GM19468 (cell line): Measurements from ENCODE around the gene ZNF735.
"Not testable (repeated sequence)": the region's sequence is repeated elsewhere in the genome, so short reads cannot be mapped to it uniquely, and the experiment has no call there.

Experiments
- ATAC-seq: cut with Tn5 transposase; IDR thresholded peaks from one replicate; pipeline ENCODE4 v1.9.1; 2021; ENCODE audit warnings: mild to moderate bottlenecking, moderate library complexity, moderate number of reproducible peaks; ENCODE audit not compliant: unreplicated experiment; ENCODE audit errors: extremely low read depth

Gene ZNF735

GRCh38 chr7:64206903-64207302 lies at the start of gene ZNF735:
ZNF735 (plus strand) TSS chr7:64207203; CDS start chr7:64207203, 0 bp downstream.
- no peak for ATAC-seq

DNA sequence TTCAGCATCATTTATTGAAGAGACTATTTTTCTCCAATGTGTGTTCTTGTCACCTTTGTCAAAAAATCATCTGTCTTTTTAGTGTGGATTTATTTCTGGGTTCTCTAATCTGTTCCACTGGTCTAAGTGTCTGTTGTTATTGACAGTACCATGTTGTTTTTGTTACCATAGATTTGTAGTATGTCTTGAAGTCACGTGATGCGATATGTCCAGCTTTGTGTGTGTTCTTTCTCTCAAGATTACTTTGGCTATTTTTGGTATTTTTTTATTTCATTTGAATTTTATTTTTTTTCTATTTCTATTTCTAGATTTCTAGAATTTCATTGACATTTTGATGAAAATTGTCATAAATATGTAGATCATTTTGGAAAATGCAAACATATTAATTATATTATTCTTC lies 36.0 kb upstream of the ZNF735 start:
- not testable (repeated sequence) for ATAC-seq

DNA sequence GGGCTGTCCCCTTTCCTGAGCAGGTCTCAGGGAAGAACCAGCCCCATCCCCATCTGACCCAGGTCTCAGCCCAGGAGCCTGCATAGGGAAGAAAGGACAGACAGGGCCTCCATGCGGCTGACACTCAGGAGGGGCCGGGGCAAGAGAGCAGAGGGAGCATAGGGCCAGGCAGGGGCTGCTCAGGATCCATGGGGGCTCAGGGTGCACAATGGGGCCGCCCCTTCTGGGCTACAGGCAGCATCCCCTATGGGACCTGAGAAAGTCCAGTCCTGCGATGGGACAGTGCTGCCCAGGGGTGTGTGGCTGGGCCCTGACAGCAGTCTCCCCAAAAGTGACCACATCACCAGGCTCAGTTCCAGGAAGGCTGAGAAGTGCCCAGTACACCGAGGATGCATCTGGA lies 32.7 kb upstream of the ZNF735 start:
- no peak for ATAC-seq

- no peak for ATAC-seq
Observed at GRCh38 chr7:64174941-64175340, 32.1 kb upstream of the ZNF735 start.

DNA sequence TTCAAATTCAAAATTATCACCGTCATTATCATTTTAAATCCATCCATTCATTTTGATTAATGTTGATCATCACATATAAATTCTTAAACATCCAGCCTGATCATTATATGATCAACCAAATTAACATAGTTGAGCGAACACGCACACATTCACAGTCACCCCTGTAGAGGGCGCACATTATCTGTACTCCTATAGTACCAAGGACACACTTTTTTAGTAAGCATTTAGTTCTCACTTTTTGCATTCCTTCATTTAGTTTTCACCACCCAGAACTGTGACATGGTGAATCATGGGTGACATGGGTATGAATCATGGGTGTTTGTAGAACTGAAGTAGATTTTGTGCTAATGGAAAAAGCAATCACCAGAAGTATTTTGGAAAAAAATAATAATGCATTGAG lies 26.0 kb upstream of the ZNF735 start:
- no peak for ATAC-seq

DNA sequence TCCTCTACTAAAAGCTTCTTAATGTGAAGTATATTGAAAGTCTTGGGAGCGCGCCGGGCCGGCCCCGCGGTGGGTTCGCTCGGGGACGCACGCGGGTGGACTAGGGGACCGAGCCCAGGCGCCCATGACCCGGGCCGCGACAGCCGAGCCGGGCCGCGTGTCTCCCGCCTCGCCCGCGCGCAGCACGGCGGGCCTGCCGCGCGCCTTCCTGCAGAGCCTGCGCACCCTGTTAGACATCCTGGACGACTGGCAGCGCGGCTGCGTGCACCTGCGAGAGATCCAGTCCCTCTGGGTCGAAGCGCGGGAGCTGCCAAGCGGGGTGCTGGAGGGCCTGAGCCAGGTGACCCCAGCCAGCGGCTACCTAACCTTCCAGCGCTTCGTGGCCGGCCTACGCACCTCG lies 25.4 kb upstream of the ZNF735 start:
- ATAC-seq, result no peak

GRCh38 chr7:64182036-64182790 lies 24.8 kb upstream of the ZNF735 start:
- ATAC-seq, result no peak

DNA sequence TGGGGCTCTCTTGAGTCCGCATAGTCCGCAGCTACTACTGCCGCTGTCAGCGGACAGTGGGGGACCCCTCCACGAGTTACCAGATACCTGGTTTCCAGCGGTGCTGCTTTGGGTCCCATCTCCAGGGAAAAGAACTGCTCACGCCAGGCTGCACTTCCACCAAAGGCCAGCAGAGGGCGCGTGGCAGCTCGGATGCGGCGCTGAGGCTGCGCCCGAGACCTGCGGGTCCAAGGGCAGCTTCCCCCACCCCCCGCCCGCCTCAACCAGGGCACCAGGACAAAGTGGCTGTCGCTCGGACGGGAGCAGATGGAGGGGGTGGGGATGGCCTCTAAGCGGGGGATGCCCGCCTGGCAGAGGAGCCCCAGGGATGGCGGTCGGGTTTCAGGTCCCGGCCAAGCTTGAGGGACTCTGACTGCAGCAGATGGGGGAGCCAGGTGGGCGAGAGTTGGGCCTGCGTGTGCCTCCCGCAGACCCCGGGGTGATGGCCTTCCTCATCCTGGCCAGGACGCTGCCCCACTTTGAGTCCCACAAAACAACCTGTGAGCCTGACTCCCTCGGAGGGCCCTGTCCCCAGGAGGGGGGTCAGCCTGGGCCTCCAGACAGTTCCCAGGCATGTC lies 23.8 kb upstream of the ZNF735 start:
- no peak for ATAC-seq

GRCh38 chr7:64183827-64184372 lies 23.1 kb upstream of the ZNF735 start:
- no peak for ATAC-seq

- ATAC-seq, result no peak
Observed at GRCh38 chr7:64184376-64184775, 22.6 kb upstream of the ZNF735 start.

DNA sequence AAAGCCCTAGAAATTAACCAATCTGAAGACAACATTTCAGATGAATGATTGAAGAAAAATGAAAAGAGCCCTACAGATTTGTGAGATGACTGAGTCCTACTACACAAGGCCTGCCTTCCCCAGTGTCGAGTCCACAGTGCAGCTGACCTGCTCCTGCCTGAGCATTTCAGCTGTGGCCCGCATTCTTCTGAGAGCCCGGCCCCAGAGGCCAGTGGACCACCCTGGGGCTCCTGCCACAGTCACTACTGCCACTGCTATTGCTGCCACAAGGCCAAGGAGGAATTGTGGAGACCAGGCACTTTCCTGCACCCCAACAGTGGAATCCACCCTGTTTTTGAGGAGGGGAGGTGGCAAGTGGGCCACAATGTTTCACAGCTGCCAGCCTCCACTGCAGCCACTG lies 19.6 kb upstream of the ZNF735 start:
- ATAC-seq, result no peak

- ATAC-seq, result no peak
Observed at GRCh38 chr7:64192148-64192704, 14.8 kb upstream of the ZNF735 start.

DNA sequence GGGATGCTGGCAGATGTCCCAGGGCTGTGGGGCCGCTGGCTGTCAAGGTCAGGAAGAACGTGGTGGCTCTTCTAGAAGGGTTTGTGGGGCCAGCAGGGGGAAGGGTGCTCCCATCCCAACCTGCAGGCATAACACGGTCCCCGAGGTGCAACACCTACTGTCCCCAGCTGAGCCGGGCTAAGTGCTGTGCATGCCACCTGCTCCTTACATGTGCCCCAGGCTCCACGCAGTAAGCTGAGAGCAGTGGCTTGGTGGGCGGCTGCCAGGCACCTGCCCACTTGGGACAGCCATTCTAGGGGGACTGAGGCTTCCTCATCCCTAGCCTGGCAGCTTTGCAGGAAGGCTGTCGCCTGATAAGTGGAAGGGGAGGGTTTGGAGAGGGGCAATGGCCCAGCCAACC lies 14.2 kb upstream of the ZNF735 start:
- no peak for ATAC-seq

DNA sequence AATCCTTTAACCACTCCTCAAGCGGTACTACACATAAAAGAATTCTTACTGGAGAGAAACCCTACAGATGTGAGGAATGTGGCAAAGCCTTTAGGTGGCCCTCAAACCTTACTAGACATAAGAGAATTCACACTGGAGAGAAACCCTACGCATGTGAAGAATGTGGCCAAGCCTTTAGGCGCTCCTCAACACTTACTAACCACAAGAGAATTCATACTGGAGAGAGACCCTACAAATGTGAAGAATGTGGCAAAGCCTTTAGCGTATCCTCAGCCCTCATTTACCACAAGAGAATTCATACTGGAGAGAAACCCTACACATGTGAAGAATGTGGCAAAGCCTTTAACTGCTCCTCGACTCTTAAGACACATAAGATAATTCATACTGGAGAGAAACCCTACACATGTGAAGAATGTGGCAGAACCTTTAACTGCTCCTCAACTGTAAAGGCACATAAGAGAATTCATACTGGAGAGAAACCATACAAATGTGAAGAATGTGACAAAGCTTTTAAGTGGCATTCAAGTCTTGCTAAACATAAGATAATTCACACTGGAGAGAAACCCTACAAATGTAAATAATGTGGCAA lies 12.8 kb downstream of the ZNF735 start:
- ATAC-seq, result not testable (repeated sequence)

DNA sequence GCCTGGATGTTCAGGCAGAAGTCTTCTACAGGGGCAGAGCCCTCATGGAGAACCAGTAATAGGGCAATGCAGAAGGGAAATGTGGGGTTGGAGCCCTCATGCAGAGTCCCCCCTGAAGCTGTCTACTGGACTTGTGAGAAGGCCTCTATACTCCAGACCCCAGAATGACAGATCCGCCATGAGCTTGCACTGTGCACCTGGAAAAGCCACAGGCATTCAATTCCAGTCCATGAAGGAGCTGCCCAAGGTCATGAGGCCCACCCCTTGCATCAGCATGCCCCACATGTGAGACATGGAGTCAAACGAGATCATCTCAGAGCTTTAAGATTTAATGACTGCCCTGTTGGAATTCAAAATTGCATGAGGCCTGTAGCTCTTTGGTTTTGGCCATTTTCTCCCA lies 16.4 kb downstream of the ZNF735 start:
- no peak for ATAC-seq

DNA sequence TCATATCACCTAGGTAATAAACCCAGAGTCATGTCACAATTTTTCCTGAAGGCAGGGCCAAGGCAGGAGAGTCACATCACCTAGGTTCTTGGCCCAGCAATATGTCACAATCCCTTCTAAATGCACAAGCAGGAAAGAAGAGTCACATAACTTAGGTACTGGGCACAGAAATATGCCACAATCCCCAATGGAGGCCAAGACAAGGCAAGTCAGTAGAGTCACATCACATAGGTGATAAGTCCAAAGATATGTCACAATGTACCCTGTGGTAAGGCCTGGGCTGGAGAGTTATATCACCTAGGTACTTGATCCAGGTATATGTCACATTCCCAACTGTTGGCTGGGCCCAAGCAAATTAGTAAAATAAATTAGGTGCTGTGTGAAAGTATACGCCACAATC lies 21.2 kb downstream of the ZNF735 start, which contains the start of gene ZNF679:
ZNF679 (plus strand) TSS at position 301 of the 400 bp plus-strand sequence. CDS start 20,644 bp downstream, outside the sequence.
- ATAC-seq, result not testable (repeated sequence)

- ATAC-seq, result no peak
Observed at GRCh38 chr7:64266341-64266919, 59.4 kb downstream of the ZNF735 start.
